CD4-positive, alpha-beta T cell treated with Interferon alpha-2 for 1 hour (primary cell): ENCODE data around the gene PXMP2.

Source experiments
- DNase-seq, 2 donors: peaks; one replicate each; pipeline ENCODE4 v3.0.0-alpha.2; 2020 to 2022

PXMP2 gene

GRCh38 chr12:132695431-132695830 is 8.0 kb downstream of the PXMP2 start:
- DNase-seq, result no peak

GRCh38 chr12:132698341-132698740 is 11.0 kb downstream of the PXMP2 start:
- no peak for DNase-seq

GRCh38 chr12:132700212-132700822 is 12.9 kb downstream of the PXMP2 start:
- no peak for DNase-seq

- no peak for DNase-seq
Measured at GRCh38 chr12:132702640-132703039, 15.3 kb downstream of the PXMP2 start.

- DNase-seq, result no peak
Measured at GRCh38 chr12:132703641-132704040, 16.3 kb downstream of the PXMP2 start.

GRCh38 chr12:132707241-132707640 is 19.9 kb downstream of the PXMP2 start:
- DNase-seq, result no peak

GRCh38 chr12:132708150-132708549 is 20.8 kb downstream of the PXMP2 start:
- DNase-seq, result no peak

GRCh38 chr12:132710043-132710404 is 22.6 kb downstream of the PXMP2 start:
- peak in 1 of 2 donors; percentile 9 for DNase-seq

GRCh38 chr12:132710405-132711079 is 23.2 kb downstream of the PXMP2 start, which contains the start of gene PGAM5:
Gene PGAM5, plus strand, starts transcription at chr12:132710842. Its CDS starts 35 bp downstream, at chr12:132710877.
- DNase-seq, result peak; percentile 93 to 95

- no peak for DNase-seq
Measured at GRCh38 chr12:132711080-132711843, 23.9 kb downstream of the PXMP2 start.

GRCh38 chr12:132713123-132713522 is 25.7 kb downstream of the PXMP2 start:
- no peak for DNase-seq

GRCh38 chr12:132715874-132716273 is 28.5 kb downstream of the PXMP2 start:
- DNase-seq, result no peak

GRCh38 chr12:132716356-132716755 is 29.0 kb downstream of the PXMP2 start:
- no peak for DNase-seq

- DNase-seq, result no peak
Measured at GRCh38 chr12:132717011-132717410, 29.6 kb downstream of the PXMP2 start.

- no peak for DNase-seq
Measured at GRCh38 chr12:132717531-132718387, 30.4 kb downstream of the PXMP2 start.

GRCh38 chr12:132718644-132719043 is 31.3 kb downstream of the PXMP2 start:
- no peak for DNase-seq

- DNase-seq, result no peak
Measured at GRCh38 chr12:132719141-132719953, 32.0 kb downstream of the PXMP2 start.

GRCh38 chr12:132719954-132720324 is 32.6 kb downstream of the PXMP2 start:
- DNase-seq, result no peak

GRCh38 chr12:132720606-132721345 is 33.4 kb downstream of the PXMP2 start:
- DNase-seq, result no peak

GRCh38 chr12:132723015-132723763 is 35.8 kb downstream of the PXMP2 start:
- DNase-seq, result no peak

- no peak for DNase-seq
Measured at GRCh38 chr12:132723764-132724140, 36.4 kb downstream of the PXMP2 start.
